HepG2 (cell line): ENCODE results near the gene MEF2A.

Experiments used
- MBD4 ChIP-seq: IDR thresholded peaks from 2 replicates; pipeline ENCODE4 v1.6.1; 2012; ENCODE audit warnings: low read length, inconsistent platforms, borderline replicate concordance
- MBNL3 ChIP-seq: fragments of 250-450 bp; sonication (Bioruptor Pico); conservative IDR thresholded peaks from 2 replicates; pipeline ENCODE4 v1.8.0; 2022; ENCODE audit warnings: mild to moderate bottlenecking, inconsistent platforms
- RAD21 ChIP-seq: fragments of 450-650 bp; formaldehyde crosslinking; IDR thresholded peaks from 2 replicates; pipeline ENCODE4 v1.5.0; 2020; ENCODE audit warnings: mild to moderate bottlenecking
- TAF1 ChIP-seq: sonication (generic); formaldehyde crosslinking; IDR thresholded peaks from 2 replicates; pipeline ENCODE4 v1.4.0; 2020; ENCODE audit warnings: missing genetic modification reagents
- TF ChIP-seq, protein P1 (sequence below), 2 experiments: IDR thresholded peaks; 2 replicates each; pipeline ENCODE4 v1.6.1; 2011 to 2012; ENCODE audit warnings: low read length in 2 of 2, borderline replicate concordance in 1 of 2, low read depth in 1 of 2, mild to moderate bottlenecking in 1 of 2, moderate library complexity in 1 of 2
- TF ChIP-seq, protein P2 (sequence below): sonication (generic); formaldehyde crosslinking; IDR thresholded peaks from 2 replicates; pipeline ENCODE4 v1.4.0; 2020; ENCODE audit warnings: missing genetic modification reagents, borderline replicate concordance

DNA sequence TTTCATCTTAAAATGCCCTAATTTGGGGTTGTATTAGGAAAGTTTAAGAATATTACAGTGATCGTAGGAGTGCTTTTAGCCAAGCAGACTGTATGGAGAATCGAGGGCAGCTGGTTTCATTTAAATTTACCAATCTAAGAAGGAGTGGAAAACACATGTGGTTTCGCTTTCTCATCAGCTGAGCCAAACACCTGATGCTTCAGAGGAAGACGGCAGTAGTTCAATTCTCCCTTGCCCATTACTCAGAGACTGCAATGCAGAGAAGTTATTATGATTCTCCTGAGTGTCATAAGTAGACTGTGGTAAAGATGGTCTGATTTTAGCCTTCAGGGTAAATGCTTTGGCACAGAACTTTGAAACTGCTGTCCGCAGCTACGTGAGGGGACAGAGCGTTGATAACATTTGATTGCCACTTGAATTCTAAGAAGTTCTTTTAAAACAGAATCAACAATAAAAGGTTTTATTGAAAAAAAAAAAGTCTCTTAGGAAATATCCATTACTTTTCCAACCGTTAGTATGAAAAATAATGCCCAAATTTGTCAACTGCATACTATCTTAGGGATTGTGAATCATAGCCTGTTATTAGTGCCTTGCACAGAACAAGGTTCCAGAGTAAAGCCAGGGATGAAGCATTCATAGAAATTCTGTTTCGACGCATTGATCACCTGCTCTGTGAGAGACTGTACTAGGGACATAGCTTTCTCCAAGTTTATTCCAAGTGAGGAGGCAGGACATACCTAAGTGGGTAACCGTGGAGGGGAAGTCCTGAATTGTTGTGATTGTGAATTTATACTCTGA lies 141.9 kb downstream of the MEF2A start:
- TF ChIP-seq RAD21 (CRISPR knock-in tag) (no peak), TAF1 (CRISPR knock-in tag) (no peak), MBNL3 (CRISPR knock-in tag) (no peak), MBD4 (no peak)
- TF ChIP-seq, protein P1, sequence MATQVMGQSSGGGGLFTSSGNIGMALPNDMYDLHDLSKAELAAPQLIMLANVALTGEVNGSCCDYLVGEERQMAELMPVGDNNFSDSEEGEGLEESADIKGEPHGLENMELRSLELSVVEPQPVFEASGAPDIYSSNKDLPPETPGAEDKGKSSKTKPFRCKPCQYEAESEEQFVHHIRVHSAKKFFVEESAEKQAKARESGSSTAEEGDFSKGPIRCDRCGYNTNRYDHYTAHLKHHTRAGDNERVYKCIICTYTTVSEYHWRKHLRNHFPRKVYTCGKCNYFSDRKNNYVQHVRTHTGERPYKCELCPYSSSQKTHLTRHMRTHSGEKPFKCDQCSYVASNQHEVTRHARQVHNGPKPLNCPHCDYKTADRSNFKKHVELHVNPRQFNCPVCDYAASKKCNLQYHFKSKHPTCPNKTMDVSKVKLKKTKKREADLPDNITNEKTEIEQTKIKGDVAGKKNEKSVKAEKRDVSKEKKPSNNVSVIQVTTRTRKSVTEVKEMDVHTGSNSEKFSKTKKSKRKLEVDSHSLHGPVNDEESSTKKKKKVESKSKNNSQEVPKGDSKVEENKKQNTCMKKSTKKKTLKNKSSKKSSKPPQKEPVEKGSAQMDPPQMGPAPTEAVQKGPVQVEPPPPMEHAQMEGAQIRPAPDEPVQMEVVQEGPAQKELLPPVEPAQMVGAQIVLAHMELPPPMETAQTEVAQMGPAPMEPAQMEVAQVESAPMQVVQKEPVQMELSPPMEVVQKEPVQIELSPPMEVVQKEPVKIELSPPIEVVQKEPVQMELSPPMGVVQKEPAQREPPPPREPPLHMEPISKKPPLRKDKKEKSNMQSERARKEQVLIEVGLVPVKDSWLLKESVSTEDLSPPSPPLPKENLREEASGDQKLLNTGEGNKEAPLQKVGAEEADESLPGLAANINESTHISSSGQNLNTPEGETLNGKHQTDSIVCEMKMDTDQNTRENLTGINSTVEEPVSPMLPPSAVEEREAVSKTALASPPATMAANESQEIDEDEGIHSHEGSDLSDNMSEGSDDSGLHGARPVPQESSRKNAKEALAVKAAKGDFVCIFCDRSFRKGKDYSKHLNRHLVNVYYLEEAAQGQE (IDR thresholded peaks at IDR 0.05; ENCODE audit: borderline replicate concordance in 1 of 2, low read depth in 1 of 2, low read length in 2 of 2) = no peak
- TF ChIP-seq, protein P2, sequence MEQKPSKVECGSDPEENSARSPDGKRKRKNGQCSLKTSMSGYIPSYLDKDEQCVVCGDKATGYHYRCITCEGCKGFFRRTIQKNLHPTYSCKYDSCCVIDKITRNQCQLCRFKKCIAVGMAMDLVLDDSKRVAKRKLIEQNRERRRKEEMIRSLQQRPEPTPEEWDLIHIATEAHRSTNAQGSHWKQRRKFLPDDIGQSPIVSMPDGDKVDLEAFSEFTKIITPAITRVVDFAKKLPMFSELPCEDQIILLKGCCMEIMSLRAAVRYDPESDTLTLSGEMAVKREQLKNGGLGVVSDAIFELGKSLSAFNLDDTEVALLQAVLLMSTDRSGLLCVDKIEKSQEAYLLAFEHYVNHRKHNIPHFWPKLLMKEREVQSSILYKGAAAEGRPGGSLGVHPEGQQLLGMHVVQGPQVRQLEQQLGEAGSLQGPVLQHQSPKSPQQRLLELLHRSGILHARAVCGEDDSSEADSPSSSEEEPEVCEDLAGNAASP (CRISPR knock-in tag) = no peak
